ENCODE results near the gene RIC3.
A peak's percentile ranks its signal among the peaks of the same experiment; 100 is the strongest.

RIC3 gene

DNA sequence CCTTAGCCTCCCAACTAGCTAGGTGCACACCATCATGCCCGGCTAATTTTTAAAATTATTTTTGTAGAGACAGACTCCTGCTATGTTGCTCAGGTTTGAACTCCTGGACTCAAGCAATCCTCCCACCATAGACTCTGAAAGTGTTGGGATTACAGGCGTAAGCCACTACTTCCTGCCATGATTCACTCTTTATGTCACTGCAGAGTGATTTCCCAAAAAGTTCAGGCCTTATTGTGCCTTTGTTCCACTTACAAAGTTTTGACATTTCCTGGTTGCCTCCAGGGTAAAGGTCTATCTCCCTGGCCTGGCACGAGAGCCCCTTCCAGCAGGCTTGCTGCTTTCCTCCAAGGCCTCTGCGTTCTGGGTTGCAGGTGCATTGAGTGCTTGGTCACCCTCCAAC, 44.6 kb upstream of the RIC3 start:
- Histone ChIP-seq H3K27ac (ENCODE audit: low read length) (no peak overlapping the region), H2AFZ (ENCODE audit: low read depth, low read length) (no peak overlapping the region), H3K9ac (ENCODE audit: low read length) (no peak overlapping the region), H3K4me3 (ENCODE audit: low read length) (no peak overlapping the region), H3K9me3 (ENCODE audit: insufficient read depth, low read length) (no peaks in the 10 kb centered on the region), H3K4me2 (ENCODE audit: low read length) (no peak overlapping the region), H3K4me1 (ENCODE audit: low read length) (peaks cover 8% of the 10 kb centered on the region), H4K20me1 (ENCODE audit: insufficient read depth, low read length) (no peaks in the 10 kb centered on the region), H3K27me3 (ENCODE audit: low read depth, low read length) (no peaks in the 10 kb centered on the region), H3K36me3 (replicated peaks; ENCODE audit: low read depth, low read length) (no peaks in the 10 kb centered on the region), H3K79me2 (ENCODE audit: low read length) (no peaks in the 10 kb centered on the region)
- TF ChIP-seq EZH2phosphoT487 (IDR thresholded peaks at IDR 0.05; ENCODE audit: low read depth): no peak
- TF ChIP-seq, protein P1, sequence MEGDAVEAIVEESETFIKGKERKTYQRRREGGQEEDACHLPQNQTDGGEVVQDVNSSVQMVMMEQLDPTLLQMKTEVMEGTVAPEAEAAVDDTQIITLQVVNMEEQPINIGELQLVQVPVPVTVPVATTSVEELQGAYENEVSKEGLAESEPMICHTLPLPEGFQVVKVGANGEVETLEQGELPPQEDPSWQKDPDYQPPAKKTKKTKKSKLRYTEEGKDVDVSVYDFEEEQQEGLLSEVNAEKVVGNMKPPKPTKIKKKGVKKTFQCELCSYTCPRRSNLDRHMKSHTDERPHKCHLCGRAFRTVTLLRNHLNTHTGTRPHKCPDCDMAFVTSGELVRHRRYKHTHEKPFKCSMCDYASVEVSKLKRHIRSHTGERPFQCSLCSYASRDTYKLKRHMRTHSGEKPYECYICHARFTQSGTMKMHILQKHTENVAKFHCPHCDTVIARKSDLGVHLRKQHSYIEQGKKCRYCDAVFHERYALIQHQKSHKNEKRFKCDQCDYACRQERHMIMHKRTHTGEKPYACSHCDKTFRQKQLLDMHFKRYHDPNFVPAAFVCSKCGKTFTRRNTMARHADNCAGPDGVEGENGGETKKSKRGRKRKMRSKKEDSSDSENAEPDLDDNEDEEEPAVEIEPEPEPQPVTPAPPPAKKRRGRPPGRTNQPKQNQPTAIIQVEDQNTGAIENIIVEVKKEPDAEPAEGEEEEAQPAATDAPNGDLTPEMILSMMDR (IDR thresholded peaks at IDR 0.05; ENCODE audit: low read depth, low read length): no peak

DNA sequence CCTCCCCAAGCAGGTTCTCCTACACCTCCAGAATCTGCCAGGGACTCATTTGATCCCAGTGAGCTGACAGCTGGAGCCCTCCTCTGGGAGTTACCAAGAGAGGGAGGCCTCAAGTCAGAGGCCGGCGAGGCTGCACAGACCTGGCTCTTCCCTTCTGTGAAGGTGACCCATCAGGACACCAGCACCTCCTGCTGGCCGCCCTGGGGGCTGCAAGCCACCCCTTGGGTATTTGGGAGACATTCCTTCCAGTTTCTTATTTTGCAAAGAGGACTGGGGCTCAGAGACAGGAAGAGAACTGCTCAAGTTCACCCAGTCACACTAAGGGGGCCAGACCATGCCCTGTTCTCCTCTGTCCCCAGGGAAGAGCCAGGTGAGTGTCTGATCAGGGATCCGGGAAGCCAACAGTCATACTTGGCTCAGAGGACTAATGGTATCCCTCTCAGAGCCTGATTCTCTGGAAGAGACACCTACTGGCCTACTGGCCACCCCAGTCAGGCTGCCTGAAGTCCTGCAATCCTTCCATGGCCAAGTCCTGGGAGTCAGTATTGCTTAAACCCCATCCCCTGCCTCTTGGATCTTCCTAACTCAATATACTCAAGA, 40.5 kb upstream of the RIC3 start:
- Histone ChIP-seq H3K4me1 (ENCODE audit: low read length) (peaks cover 47% of the 10 kb centered on the region), H3K79me2 (ENCODE audit: low read length) (no peaks in the 10 kb centered on the region), H4K20me1 (ENCODE audit: insufficient read depth, low read length) (no peaks in the 10 kb centered on the region), H3K36me3 (replicated peaks; ENCODE audit: low read depth, low read length) (no peaks in the 10 kb centered on the region), H3K4me3 (ENCODE audit: low read length) (no peak overlapping the region), H3K27me3 (ENCODE audit: low read depth, low read length) (no peaks in the 10 kb centered on the region), H3K4me2 (ENCODE audit: low read length) (0 out of 2 replicates have a peak overlapping the region, but pooled peaks have one; percentile 15), H3K9me3 (ENCODE audit: insufficient read depth, low read length) (no peaks in the 10 kb centered on the region), H3K9ac (ENCODE audit: low read length) (peak overlapping the region; percentile 42; the same call in 1 of the 2 replicates), H2AFZ (ENCODE audit: low read depth, low read length) (peak overlapping the region; percentile 83), H3K27ac (ENCODE audit: low read length) (no peak overlapping the region)
- no peak for TF ChIP-seq EZH2phosphoT487 (IDR thresholded peaks at IDR 0.05; ENCODE audit: low read depth)
- TF ChIP-seq, protein P1 (IDR thresholded peaks at IDR 0.05; ENCODE audit: low read depth, low read length): peak; percentile 92

DNA sequence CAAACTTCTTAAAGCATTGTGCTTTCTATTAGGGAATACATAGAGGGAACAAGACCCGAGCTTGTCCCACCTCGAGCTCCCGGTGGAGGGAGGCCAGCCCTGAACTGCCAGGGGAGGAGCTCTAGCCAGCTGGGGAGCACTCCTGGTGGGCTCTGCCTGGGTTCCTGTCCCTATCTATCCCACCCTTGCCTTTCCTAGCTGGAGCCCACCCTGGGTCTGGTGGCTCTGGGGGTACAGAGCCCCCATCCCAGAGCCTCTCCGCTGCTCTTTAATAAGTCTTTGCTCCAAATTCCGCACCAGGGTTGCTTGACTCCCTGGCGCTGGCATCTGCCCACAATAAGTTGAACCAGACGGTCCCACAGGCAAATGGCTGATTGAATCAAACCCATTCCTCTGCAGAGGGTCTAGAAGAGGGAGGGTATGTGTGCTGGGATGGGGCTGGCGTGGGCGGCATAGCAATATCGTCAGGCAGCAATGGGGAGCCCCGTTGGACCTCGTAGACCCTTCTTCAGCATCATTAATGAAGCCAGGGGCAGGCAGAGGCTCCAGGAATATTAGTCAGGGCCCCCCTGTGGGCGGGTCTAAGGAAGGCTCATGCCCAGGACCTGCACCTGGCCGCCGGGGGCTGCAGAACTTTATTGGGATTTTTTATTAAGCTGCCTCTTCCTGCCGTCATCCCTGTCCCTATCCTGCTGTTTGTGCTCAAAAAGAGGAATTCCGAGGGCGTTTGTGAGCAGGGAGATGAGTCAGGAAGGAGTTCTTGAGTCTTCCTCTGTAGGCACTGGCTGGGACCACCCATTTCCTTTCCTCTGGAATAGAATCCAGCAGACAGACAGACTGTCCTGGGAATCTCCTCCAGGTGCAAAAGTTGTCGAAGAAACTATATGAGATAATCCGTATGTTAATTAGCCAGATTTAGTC, 38.5 kb upstream of the RIC3 start:
- peak overlapping the region; percentile 94 for H3K9ac ChIP-seq (ENCODE audit: low read length)
- TF ChIP-seq, protein P1 (IDR thresholded peaks at IDR 0.05; ENCODE audit: low read depth, low read length): no peak
- no peak for TF ChIP-seq EZH2phosphoT487 (IDR thresholded peaks at IDR 0.05; ENCODE audit: low read depth)
- H3K9me3 ChIP-seq (ENCODE audit: insufficient read depth, low read length): no peaks in the 10 kb centered on the region
- H3K36me3 ChIP-seq (replicated peaks; ENCODE audit: low read depth, low read length): no peaks in the 10 kb centered on the region
- H3K79me2 ChIP-seq (ENCODE audit: low read length): no peaks in the 10 kb centered on the region
- H3K27me3 ChIP-seq (ENCODE audit: low read depth, low read length): no peaks in the 10 kb centered on the region
- peaks cover 67% of the 10 kb centered on the region for H3K4me1 ChIP-seq (ENCODE audit: low read length)
- H2AFZ ChIP-seq (ENCODE audit: low read depth, low read length): no peak overlapping the region
- H4K20me1 ChIP-seq (ENCODE audit: insufficient read depth, low read length): no peaks in the 10 kb centered on the region
- H3K4me3 ChIP-seq (ENCODE audit: low read length): peak overlapping the region; percentile 62
- H3K27ac ChIP-seq (ENCODE audit: low read length): peak overlapping the region; percentile 99
- peak overlapping the region; percentile 97 for H3K4me2 ChIP-seq (ENCODE audit: low read length)
